GM23338 (cell line): ENCODE results near the gene CAPN9. TPM values are rescaled to one million over a fixed set of nuclear protein-coding genes. Genes with fewer than 3 reads are reported as not detected.

Experiments
- ATAC-seq: fragments of 200-7000 bp; cut with Tn5 transposase; 3 replicates; pipeline ENCODE4 v1.9.1; 2020
- DNase-seq: peaks from one replicate; pipeline ENCODE4 v3.0.0-alpha.2; 2015; ENCODE audit warnings: low spot score
- H2AFZ ChIP-seq: fragments of 200-600 bp; sonication (generic); 2 replicates; pipeline ENCODE4 v1.8.0; 2016; ENCODE audit warnings: antibody characterized with exemption, mild to moderate bottlenecking, moderate library complexity
- H3F3A ChIP-seq: fragments of 200-600 bp; sonication (generic); replicated peaks from 2 replicates; pipeline ENCODE4 v1.8.0; 2017; ENCODE audit warnings: antibody characterized with exemption, mixed run types, low read depth
- H3K27ac ChIP-seq: fragments of 200-600 bp; sonication (generic); 2 replicates; pipeline ENCODE4 v1.6.1; 2016; ENCODE audit warnings: low read depth
- H3K27me3 ChIP-seq: fragments of 200-600 bp; sonication (generic); 2 replicates; pipeline ENCODE4 v1.8.0; 2016; ENCODE audit warnings: mild to moderate bottlenecking, mixed run types, moderate library complexity; ENCODE audit not compliant: insufficient read depth
- H3K36me3 ChIP-seq: fragments of 200-600 bp; sonication (generic); 2 replicates; pipeline ENCODE4 v1.8.0; 2016; ENCODE audit warnings: mild to moderate bottlenecking; ENCODE audit not compliant: insufficient read depth
- H3K4me1 ChIP-seq: fragments of 200-600 bp; sonication (generic); 2 replicates; pipeline ENCODE4 v1.8.0; 2016; ENCODE audit warnings: mild to moderate bottlenecking, moderate library complexity; ENCODE audit not compliant: insufficient read depth
- H3K4me2 ChIP-seq: fragments of 200-600 bp; sonication (generic); 2 replicates; pipeline ENCODE4 v1.7.1; 2017; ENCODE audit warnings: mixed run types
- H3K4me3 ChIP-seq: fragments of 200-600 bp; sonication (generic); 2 replicates; pipeline ENCODE4 v1.6.1; 2016; ENCODE audit warnings: mixed run types
- H3K79me2 ChIP-seq: fragments of 200-600 bp; sonication (generic); replicated peaks from 2 replicates; pipeline ENCODE4 v1.8.0; 2017; ENCODE audit warnings: mild to moderate bottlenecking; ENCODE audit not compliant: insufficient read depth
- H3K9me2 ChIP-seq: fragments of 200-600 bp; sonication (generic); 2 replicates; pipeline ENCODE4 v1.8.0; 2017; ENCODE audit not compliant: insufficient read depth
- H4K20me1 ChIP-seq: fragments of 200-600 bp; sonication (generic); replicated peaks from 2 replicates; pipeline ENCODE4 v1.8.0; 2017; ENCODE audit warnings: mild to moderate bottlenecking; ENCODE audit not compliant: insufficient read depth
- H3K27ac Mint-ChIP-seq: 2 replicates; pipeline ENCODE4 v1.8.0; 2020; ENCODE audit warnings: inconsistent platforms, mild to moderate bottlenecking, moderate library complexity, mixed read lengths
- H3K27me3 Mint-ChIP-seq: 3 replicates; pipeline ENCODE4 v1.8.0; 2022; ENCODE audit warnings: low read depth, mild to moderate bottlenecking, moderate library complexity, mixed read lengths, inconsistent platforms; ENCODE audit not compliant: insufficient read depth, poor library complexity
- H3K36me3 Mint-ChIP-seq: 3 replicates; pipeline ENCODE4 v1.8.0; 2021; ENCODE audit warnings: low read depth, mild to moderate bottlenecking, inconsistent platforms, moderate library complexity, mixed read lengths
- H3K4me1 Mint-ChIP-seq: 3 replicates; pipeline ENCODE4 v1.8.0; 2020; ENCODE audit warnings: mild to moderate bottlenecking, inconsistent platforms, mixed read lengths
- H3K4me3 Mint-ChIP-seq: 3 replicates; pipeline ENCODE4 v1.8.0; 2021; ENCODE audit warnings: moderate library complexity, mild to moderate bottlenecking, inconsistent platforms, mixed read lengths
- H3K9me3 Mint-ChIP-seq: 3 replicates; pipeline ENCODE4 v1.8.0; 2020; ENCODE audit warnings: moderate library complexity, mild to moderate bottlenecking, inconsistent platforms, mixed read lengths
- EZH2phosphoT487 ChIP-seq: fragments of 200-600 bp; sonication (generic); IDR thresholded peaks from one replicate; pipeline ENCODE4 v1.8.1; 2018; ENCODE audit warnings: antibody characterized with exemption; ENCODE audit not compliant: unreplicated experiment
- NANOG ChIP-seq: IDR thresholded peaks from 2 replicates; pipeline ENCODE4 v1.6.1; 2016; ENCODE audit warnings: antibody characterized with exemption, borderline replicate concordance
- ZNF331 ChIP-seq: fragments of 250-450 bp; sonication (Bioruptor Pico); IDR thresholded peaks from 2 replicates; pipeline ENCODE4 v1.5.0; 2020; ENCODE audit warnings: low read depth, mild to moderate bottlenecking, moderate library complexity
- polyA plus RNA-seq: library from polyadenylated mRNA; unstranded; fragments of >200 nt; fragmentation: Nextera tagmentation; extraction: Ambion mirVana; gene quantifications from 2 replicates; pipeline ENCODE4 v1.2.1, GENCODE V29; 2016
- total RNA-seq: library from RNA; depleted of rRNA; stranded (reverse); fragments of >200 nt; shearing (Covaris generic); gene quantifications from 2 replicates; pipeline ENCODE4 v1.2.3, GENCODE V29; 2014
- TF ChIP-seq, protein P1 (sequence below): fragments of 250-450 bp; sonication (Bioruptor Pico); IDR thresholded peaks from 2 replicates; pipeline ENCODE4 v1.5.0; 2020; ENCODE audit warnings: mild to moderate bottlenecking, moderate library complexity
- TF ChIP-seq, protein P2 (sequence below): IDR thresholded peaks from one replicate; pipeline ENCODE4 v1.6.1; 2018; ENCODE audit warnings: antibody characterized with exemption; ENCODE audit not compliant: unreplicated experiment
- TF ChIP-seq, protein P3 (sequence below): IDR thresholded peaks from 2 replicates; pipeline ENCODE4 v1.6.1; 2016; ENCODE audit warnings: antibody characterized with exemption

CAPN9 gene
- total and polyA plus RNA-seq, 2 experiments from 2014 or later: 0.07 TPM; not detected in 1

DNA sequence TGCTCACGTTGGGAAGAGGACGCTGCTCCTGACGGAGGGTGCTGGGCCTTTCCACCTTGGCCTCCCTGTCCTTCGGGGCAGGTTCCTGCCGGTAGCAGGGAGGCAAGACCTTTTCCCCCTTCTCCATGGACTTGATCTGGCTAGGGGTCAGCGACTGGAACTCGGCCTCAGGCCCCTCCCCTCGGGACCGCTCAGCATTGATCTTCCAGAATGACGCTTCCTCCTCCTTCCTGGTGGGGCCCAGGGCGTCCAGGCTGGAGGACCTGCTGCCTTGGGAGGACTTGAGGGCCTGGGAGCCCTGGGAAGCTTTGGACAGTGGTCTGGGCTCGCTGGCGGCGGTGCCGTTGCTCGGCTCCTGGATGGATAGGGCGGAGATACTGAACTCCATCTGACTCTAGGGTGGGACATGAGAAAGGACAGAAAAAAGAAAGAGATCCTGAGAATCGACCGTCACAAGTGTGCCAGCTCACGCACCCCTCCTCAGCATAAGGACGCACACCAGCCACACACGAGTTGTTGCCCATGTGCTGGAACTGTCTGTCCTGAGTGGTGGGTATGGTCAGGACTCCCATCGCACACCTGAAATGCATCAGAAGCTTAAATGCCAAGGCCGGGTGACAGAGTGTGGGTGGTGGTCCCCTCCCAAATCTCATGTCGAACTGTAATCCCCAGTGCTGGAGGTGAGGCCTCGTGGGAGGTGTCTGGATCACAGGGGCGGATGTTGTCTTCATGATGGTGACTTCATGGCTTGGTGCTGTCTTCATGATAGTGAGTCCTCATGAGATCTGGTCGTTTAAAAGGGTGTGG lies 96.5 kb downstream of the CAPN9 start (continued):
- TF ChIP-seq, protein P1, sequence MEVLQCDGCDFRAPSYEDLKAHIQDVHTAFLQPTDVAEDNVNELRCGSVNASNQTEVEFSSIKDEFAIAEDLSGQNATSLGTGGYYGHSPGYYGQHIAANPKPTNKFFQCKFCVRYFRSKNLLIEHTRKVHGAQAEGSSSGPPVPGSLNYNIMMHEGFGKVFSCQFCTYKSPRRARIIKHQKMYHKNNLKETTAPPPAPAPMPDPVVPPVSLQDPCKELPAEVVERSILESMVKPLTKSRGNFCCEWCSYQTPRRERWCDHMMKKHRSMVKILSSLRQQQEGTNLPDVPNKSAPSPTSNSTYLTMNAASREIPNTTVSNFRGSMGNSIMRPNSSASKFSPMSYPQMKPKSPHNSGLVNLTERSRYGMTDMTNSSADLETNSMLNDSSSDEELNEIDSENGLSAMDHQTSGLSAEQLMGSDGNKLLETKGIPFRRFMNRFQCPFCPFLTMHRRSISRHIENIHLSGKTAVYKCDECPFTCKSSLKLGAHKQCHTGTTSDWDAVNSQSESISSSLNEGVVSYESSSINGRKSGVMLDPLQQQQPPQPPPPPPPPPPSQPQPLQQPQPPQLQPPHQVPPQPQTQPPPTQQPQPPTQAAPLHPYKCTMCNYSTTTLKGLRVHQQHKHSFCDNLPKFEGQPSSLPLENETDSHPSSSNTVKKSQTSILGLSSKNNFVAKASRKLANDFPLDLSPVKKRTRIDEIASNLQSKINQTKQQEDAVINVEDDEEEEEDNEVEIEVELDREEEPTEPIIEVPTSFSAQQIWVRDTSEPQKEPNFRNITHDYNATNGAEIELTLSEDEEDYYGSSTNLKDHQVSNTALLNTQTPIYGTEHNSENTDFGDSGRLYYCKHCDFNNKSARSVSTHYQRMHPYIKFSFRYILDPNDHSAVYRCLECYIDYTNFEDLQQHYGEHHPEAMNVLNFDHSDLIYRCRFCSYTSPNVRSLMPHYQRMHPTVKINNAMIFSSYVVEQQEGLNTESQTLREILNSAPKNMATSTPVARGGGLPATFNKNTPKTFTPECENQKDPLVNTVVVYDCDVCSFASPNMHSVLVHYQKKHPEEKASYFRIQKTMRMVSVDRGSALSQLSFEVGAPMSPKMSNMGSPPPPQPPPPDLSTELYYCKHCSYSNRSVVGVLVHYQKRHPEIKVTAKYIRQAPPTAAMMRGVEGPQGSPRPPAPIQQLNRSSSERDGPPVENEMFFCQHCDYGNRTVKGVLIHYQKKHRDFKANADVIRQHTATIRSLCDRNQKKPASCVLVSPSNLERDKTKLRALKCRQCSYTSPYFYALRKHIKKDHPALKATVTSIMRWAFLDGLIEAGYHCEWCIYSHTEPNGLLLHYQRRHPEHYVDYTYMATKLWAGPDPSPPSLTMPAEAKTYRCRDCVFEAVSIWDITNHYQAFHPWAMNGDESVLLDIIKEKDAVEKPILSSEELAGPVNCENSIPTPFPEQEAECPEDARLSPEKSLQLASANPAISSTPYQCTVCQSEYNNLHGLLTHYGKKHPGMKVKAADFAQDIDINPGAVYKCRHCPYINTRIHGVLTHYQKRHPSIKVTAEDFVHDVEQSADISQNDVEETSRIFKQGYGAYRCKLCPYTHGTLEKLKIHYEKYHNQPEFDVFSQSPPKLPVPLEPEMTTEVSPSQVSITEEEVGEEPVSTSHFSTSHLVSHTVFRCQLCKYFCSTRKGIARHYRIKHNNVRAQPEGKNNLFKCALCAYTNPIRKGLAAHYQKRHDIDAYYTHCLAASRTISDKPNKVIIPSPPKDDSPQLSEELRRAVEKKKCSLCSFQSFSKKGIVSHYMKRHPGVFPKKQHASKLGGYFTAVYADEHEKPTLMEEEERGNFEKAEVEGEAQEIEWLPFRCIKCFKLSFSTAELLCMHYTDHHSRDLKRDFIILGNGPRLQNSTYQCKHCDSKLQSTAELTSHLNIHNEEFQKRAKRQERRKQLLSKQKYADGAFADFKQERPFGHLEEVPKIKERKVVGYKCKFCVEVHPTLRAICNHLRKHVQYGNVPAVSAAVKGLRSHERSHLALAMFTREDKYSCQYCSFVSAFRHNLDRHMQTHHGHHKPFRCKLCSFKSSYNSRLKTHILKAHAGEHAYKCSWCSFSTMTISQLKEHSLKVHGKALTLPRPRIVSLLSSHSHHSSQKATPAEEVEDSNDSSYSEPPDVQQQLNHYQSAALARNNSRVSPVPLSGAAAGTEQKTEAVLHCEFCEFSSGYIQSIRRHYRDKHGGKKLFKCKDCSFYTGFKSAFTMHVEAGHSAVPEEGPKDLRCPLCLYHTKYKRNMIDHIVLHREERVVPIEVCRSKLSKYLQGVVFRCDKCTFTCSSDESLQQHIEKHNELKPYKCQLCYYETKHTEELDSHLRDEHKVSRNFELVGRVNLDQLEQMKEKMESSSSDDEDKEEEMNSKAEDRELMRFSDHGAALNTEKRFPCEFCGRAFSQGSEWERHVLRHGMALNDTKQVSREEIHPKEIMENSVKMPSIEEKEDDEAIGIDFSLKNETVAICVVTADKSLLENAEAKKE (CRISPR knock-in tag): no peak
- no peak for TF ChIP-seq NANOG
- TF ChIP-seq, protein P2, sequence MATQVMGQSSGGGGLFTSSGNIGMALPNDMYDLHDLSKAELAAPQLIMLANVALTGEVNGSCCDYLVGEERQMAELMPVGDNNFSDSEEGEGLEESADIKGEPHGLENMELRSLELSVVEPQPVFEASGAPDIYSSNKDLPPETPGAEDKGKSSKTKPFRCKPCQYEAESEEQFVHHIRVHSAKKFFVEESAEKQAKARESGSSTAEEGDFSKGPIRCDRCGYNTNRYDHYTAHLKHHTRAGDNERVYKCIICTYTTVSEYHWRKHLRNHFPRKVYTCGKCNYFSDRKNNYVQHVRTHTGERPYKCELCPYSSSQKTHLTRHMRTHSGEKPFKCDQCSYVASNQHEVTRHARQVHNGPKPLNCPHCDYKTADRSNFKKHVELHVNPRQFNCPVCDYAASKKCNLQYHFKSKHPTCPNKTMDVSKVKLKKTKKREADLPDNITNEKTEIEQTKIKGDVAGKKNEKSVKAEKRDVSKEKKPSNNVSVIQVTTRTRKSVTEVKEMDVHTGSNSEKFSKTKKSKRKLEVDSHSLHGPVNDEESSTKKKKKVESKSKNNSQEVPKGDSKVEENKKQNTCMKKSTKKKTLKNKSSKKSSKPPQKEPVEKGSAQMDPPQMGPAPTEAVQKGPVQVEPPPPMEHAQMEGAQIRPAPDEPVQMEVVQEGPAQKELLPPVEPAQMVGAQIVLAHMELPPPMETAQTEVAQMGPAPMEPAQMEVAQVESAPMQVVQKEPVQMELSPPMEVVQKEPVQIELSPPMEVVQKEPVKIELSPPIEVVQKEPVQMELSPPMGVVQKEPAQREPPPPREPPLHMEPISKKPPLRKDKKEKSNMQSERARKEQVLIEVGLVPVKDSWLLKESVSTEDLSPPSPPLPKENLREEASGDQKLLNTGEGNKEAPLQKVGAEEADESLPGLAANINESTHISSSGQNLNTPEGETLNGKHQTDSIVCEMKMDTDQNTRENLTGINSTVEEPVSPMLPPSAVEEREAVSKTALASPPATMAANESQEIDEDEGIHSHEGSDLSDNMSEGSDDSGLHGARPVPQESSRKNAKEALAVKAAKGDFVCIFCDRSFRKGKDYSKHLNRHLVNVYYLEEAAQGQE: no peak

DNA sequence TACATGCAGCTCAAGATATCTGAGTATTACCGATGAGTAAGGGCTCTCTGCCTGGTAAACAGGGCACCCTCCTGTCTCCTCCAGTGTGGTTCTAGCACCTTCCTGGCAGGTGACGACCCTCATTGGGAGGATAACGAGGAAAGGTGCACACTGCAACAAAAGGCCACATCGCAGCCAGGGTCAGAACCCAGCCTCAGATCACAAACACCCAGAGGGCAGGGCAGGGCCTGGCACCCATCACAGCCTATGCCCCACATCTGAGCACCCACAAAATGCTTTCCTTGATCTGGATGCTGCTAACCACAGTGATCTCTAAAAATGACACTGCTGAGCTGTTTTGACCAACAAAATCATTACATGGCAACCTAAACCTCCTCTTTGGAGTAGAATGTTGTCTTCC lies 97.4 kb downstream of the CAPN9 start:
- Histone ChIP-seq H3K4me2 (no peak overlapping the region), H3K79me2 (no peaks in the 10 kb centered on the region), H4K20me1 (peaks cover 19% of the 10 kb centered on the region), H3F3A (no peaks in the 10 kb centered on the region), H3K9me2 (no peaks in the 10 kb centered on the region), H3K27ac (no peak overlapping the region), H3K36me3 (no peaks in the 10 kb centered on the region), H2AFZ (no peak overlapping the region), H3K4me1 (no peaks in the 10 kb centered on the region), H3K27me3 (no peaks in the 10 kb centered on the region), H3K4me3 (no peak overlapping the region)
- H3K4me3 Mint-ChIP-seq: no peak overlapping the region; the same call in 2 of the 3 replicates
- H3K4me1 Mint-ChIP-seq: peaks cover 2% of the 10 kb centered on the region; the same call in 2 of the 3 replicates
- ATAC-seq: no peak
- peaks cover 3% of the 10 kb centered on the region for H3K27me3 Mint-ChIP-seq
- no peak for DNase-seq
- H3K9me3 Mint-ChIP-seq: no peaks in the 10 kb centered on the region
- no peak overlapping the region for H3K27ac Mint-ChIP-seq
- peaks cover 22% of the 10 kb centered on the region for H3K36me3 Mint-ChIP-seq
- TF ChIP-seq ZNF331 (CRISPR knock-in tag): no peak
- TF ChIP-seq, protein P2: no peak
- TF ChIP-seq NANOG: no peak
- no peak for TF ChIP-seq EZH2phosphoT487
- TF ChIP-seq, protein P3, sequence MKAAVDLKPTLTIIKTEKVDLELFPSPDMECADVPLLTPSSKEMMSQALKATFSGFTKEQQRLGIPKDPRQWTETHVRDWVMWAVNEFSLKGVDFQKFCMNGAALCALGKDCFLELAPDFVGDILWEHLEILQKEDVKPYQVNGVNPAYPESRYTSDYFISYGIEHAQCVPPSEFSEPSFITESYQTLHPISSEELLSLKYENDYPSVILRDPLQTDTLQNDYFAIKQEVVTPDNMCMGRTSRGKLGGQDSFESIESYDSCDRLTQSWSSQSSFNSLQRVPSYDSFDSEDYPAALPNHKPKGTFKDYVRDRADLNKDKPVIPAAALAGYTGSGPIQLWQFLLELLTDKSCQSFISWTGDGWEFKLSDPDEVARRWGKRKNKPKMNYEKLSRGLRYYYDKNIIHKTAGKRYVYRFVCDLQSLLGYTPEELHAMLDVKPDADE: no peak
